Colon (tissue), 2 donors: Measurements from ENCODE around the gene KIF17.
A peak's percentile ranks its signal among the peaks of the same experiment; 100 is the strongest.
"Not testable (repeated sequence)": the region's sequence is repeated elsewhere in the genome, so short reads cannot be mapped to it uniquely, and the experiment has no call there.

Experiments used
- FAIRE-seq: peaks from 2 replicates; lab custom pipeline; 2012; peaks lifted over from hg19 to GRCh38; lab: Jason Lieb, UNC
- donor health status: control.
- donor health status: control.

Gene KIF17

GRCh38 chr1:20686883-20687725 lies 30.7 kb downstream of the KIF17 start:
- no peak for FAIRE-seq

GRCh38 chr1:20685741-20686140 lies 32.1 kb downstream of the KIF17 start:
- FAIRE-seq: no peak

- FAIRE-seq: no peak
These were observed 32.6 kb downstream of the KIF17 start for GRCh38 chr1:20685099-20685662.

- FAIRE-seq: no peak
These were observed 33.2 kb downstream of the KIF17 start for GRCh38 chr1:20684651-20685050.

- FAIRE-seq: no peak
These were observed 33.7 kb downstream of the KIF17 start for GRCh38 chr1:20684050-20684620.

GRCh38 chr1:20683614-20684013 lies 34.2 kb downstream of the KIF17 start:
- no peak for FAIRE-seq

- FAIRE-seq: no peak
These were observed 35.1 kb downstream of the KIF17 start for GRCh38 chr1:20682571-20683236.

GRCh38 chr1:20681999-20682398 lies 35.8 kb downstream of the KIF17 start:
- FAIRE-seq: no peak

GRCh38 chr1:20680269-20680668 lies 37.5 kb downstream of the KIF17 start:
- no peak for FAIRE-seq

GRCh38 chr1:20678599-20678998 lies 39.2 kb downstream of the KIF17 start:
- FAIRE-seq: no peak

- FAIRE-seq: not testable (repeated sequence)
These were observed 44.2 kb downstream of the KIF17 start for GRCh38 chr1:20673626-20674025.

GRCh38 chr1:20672265-20672632 lies 45.6 kb downstream of the KIF17 start:
- FAIRE-seq: no peak

- FAIRE-seq: no peak
These were observed 46.9 kb downstream of the KIF17 start for GRCh38 chr1:20670936-20671335.

GRCh38 chr1:20668581-20668980 lies 49.2 kb downstream of the KIF17 start:
- FAIRE-seq: no peak

GRCh38 chr1:20666804-20667203 lies 51.0 kb downstream of the KIF17 start:
- no peak for FAIRE-seq

GRCh38 chr1:20666146-20666545 lies 51.7 kb downstream of the KIF17 start:
- no peak for FAIRE-seq

- no peak for FAIRE-seq
These were observed 52.1 kb downstream of the KIF17 start for GRCh38 chr1:20665726-20666125.

GRCh38 chr1:20663969-20664715 lies 53.7 kb downstream of the KIF17 start:
- FAIRE-seq: no peak

- FAIRE-seq: no peak
These were observed 54.4 kb downstream of the KIF17 start for GRCh38 chr1:20663365-20663764.

GRCh38 chr1:20662110-20662475 lies 55.7 kb downstream of the KIF17 start:
- FAIRE-seq: no peak

- peak; percentile 57 for FAIRE-seq
These were observed 56.3 kb downstream of the KIF17 start, which contains the start of gene DDOST for GRCh38 chr1:20661207-20662109. TSS of gene DDOST (minus strand) at chr1:20661369. CDS start at chr1:20661350, 19 bp downstream.
